ENCODE measurements around the gene KATNAL1.

DNA sequence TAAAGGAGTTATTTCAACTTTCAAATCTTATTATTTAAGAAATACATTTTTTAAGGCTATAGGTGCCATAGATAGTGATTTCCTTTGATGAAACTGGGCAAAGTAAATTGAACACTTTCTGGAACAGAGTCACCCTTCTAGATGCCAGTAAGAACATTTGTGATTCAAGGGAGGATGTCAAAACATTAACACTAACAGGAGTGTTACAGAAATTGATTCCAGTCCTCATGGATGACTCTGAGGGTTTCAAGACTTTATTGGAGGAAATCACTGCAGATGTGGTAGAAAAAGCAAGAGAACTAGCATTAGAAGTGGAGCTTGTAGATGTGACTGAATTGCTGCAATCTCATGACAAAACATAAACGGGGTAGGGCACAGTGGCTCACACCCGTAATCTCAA lies 12.2 kb downstream of the KATNAL1 start:
- TF ChIP-seq, protein P1, sequence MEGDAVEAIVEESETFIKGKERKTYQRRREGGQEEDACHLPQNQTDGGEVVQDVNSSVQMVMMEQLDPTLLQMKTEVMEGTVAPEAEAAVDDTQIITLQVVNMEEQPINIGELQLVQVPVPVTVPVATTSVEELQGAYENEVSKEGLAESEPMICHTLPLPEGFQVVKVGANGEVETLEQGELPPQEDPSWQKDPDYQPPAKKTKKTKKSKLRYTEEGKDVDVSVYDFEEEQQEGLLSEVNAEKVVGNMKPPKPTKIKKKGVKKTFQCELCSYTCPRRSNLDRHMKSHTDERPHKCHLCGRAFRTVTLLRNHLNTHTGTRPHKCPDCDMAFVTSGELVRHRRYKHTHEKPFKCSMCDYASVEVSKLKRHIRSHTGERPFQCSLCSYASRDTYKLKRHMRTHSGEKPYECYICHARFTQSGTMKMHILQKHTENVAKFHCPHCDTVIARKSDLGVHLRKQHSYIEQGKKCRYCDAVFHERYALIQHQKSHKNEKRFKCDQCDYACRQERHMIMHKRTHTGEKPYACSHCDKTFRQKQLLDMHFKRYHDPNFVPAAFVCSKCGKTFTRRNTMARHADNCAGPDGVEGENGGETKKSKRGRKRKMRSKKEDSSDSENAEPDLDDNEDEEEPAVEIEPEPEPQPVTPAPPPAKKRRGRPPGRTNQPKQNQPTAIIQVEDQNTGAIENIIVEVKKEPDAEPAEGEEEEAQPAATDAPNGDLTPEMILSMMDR (optimal IDR thresholded peaks at IDR 0.05 in 1 of 3, IDR thresholded peaks at IDR 0.05 in 1 of 3, conservative IDR thresholded peaks at IDR 0.05 in 1 of 3; ENCODE audit: extremely low read depth in 1 of 3, insufficient read depth in 2 of 3, low read length in 3 of 3), result no peak
- TF ChIP-seq EZH2 (IDR thresholded peaks at IDR 0.05; ENCODE audit: low read length), result no peak
